GM13976 (cell line): Measurements from ENCODE around the gene ARFRP1.
A peak's percentile ranks its signal among the peaks of the same experiment; 100 is the strongest.

Experiments
- DNase-seq: peaks from one replicate; pipeline ENCODE4 v3.0.0; 2012; ENCODE audit warnings: low spot score
- CTCF ChIP-seq: IDR thresholded peaks from 2 replicates; pipeline ENCODE4 v1.5.1; 2012; ENCODE audit warnings: borderline replicate concordance, mild to moderate bottlenecking; ENCODE audit not compliant: insufficient read depth; ENCODE audit errors: extremely low read depth, missing control alignments, control extremely low read depth
- in situ Hi-C: fragments of 300-500 bp; cut with MboI; formaldehyde crosslinking; loops from one replicate; pipeline ENCODE4 v1.12.0; 2022; ENCODE audit warnings: low sequenced_read_pairs, mixed read lengths, inconsistent platforms; ENCODE audit not compliant: unreplicated experiment

The ARFRP1 gene

GRCh38 chr20:63707558-63708300 is at the start of gene ARFRP1, which contains the start of gene ZGPAT:
TSS of gene ARFRP1 (minus strand) at chr20:63707976. CDS start at chr20:63707091, 885 bp downstream.
TSS of gene ZGPAT (plus strand) at chr20:63708039. CDS start at chr20:63708581, 542 bp downstream.
- TF ChIP-seq CTCF, result no peak
- in situ Hi-C loops, result loop anchor here (10.0 kb wide), 1 partner anchor 147 kb away; no protein-coding TSS in a partner anchor
- peak; percentile 93 for DNase-seq

GRCh38 chr20:63756648-63756991 is 48.8 kb upstream of the ARFRP1 start:
- no peak for DNase-seq
- in situ Hi-C loops, result no loop called here
- TF ChIP-seq CTCF, result no peak

GRCh38 chr20:63755933-63756647 is 48.3 kb upstream of the ARFRP1 start:
- no peak for TF ChIP-seq CTCF
- DNase-seq, result no peak
- in situ Hi-C loops, result no loop called here

- in situ Hi-C loops, result no loop called here
- TF ChIP-seq CTCF, result no peak
- no peak for DNase-seq
Measured at GRCh38 chr20:63754008-63754407, 46.2 kb upstream of the ARFRP1 start.

- DNase-seq, result no peak
- no peak for TF ChIP-seq CTCF
- in situ Hi-C loops, result no loop called here
Measured at GRCh38 chr20:63753381-63753780, 45.6 kb upstream of the ARFRP1 start.

GRCh38 chr20:63752411-63753101 is 44.8 kb upstream of the ARFRP1 start:
- no peak for TF ChIP-seq CTCF
- in situ Hi-C loops, result no loop called here
- no peak for DNase-seq
